ENCODE data around the gene USP11.
"Not testable (repeated sequence)": the region's sequence is repeated elsewhere in the genome, so short reads cannot be mapped to it uniquely, and the experiment has no call there.

The USP11 gene

GRCh38 chrX:47250017-47250347 lies 17.2 kb downstream of the USP11 start:
- no peak for DNase-seq

- DNase-seq, result not testable (repeated sequence)
Observed at GRCh38 chrX:47257620-47258019, 24.8 kb downstream of the USP11 start.

GRCh38 chrX:47264483-47265173 lies 31.8 kb downstream of the USP11 start:
- peak; percentile 28 for DNase-seq

GRCh38 chrX:47266643-47267042 lies 33.8 kb downstream of the USP11 start:
- DNase-seq, result no peak

- DNase-seq, result no peak
Observed at GRCh38 chrX:47272013-47272408, 39.2 kb downstream of the USP11 start.

GRCh38 chrX:47273011-47273730 lies 40.4 kb downstream of the USP11 start:
- no peak for DNase-seq

GRCh38 chrX:47278691-47279090 lies 45.9 kb downstream of the USP11 start:
- DNase-seq, result peak; percentile 53

GRCh38 chrX:47283015-47283771 lies 50.4 kb downstream of the USP11 start:
- DNase-seq, result peak; percentile 42

GRCh38 chrX:47284616-47285015 lies 51.8 kb downstream of the USP11 start:
- not testable (repeated sequence) for DNase-seq

- DNase-seq, result peak; percentile 2
Observed at GRCh38 chrX:47285836-47286320, 53.1 kb downstream of the USP11 start.

GRCh38 chrX:47293106-47293505 lies 60.3 kb downstream of the USP11 start:
- DNase-seq, result no peak

GRCh38 chrX:47296766-47297365 lies 64.1 kb downstream of the USP11 start:
- DNase-seq, result no peak

GRCh38 chrX:47297874-47298273 lies 65.1 kb downstream of the USP11 start:
- no peak for DNase-seq

Data from EL (cell line).